GM12801 (cell line): Measurements from ENCODE around the gene SPTB.

Experiments used
- TF ChIP-seq, protein P1 (sequence below): IDR thresholded peaks from one replicate; pipeline ENCODE4 v1.5.1; 2011; ENCODE audit warnings: control low read depth; ENCODE audit not compliant: insufficient read length; ENCODE audit errors: extremely low read depth

Gene SPTB

GRCh38 chr14:64696355-64696857, 183.3 kb downstream of the SPTB start:
- TF ChIP-seq, protein P1, sequence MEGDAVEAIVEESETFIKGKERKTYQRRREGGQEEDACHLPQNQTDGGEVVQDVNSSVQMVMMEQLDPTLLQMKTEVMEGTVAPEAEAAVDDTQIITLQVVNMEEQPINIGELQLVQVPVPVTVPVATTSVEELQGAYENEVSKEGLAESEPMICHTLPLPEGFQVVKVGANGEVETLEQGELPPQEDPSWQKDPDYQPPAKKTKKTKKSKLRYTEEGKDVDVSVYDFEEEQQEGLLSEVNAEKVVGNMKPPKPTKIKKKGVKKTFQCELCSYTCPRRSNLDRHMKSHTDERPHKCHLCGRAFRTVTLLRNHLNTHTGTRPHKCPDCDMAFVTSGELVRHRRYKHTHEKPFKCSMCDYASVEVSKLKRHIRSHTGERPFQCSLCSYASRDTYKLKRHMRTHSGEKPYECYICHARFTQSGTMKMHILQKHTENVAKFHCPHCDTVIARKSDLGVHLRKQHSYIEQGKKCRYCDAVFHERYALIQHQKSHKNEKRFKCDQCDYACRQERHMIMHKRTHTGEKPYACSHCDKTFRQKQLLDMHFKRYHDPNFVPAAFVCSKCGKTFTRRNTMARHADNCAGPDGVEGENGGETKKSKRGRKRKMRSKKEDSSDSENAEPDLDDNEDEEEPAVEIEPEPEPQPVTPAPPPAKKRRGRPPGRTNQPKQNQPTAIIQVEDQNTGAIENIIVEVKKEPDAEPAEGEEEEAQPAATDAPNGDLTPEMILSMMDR = no peak
